ENCODE data around the gene CRLF1. TPM values are rescaled to one million over a fixed set of nuclear protein-coding genes. Genes with fewer than 3 reads are reported as not detected.

The CRLF1 gene
- total RNA-seq, 8 experiments from 2014 or later = 1.5 to 18.3 (median 4.7) TPM

Other genes starting within 250 kb of the CRLF1 start
- gene GDF15, start 220.6 kb downstream of the CRLF1 start, total RNA-seq = 100 to 1,000 TPM in 2 of 8 experiments, 10 to 100 TPM in 6; 14.0 to 784 (median 60.0) TPM
- gene LRRC25, start 209.2 kb downstream of the CRLF1 start, total RNA-seq = 1 to 10 TPM in 2 of 8 experiments, under 1 TPM in 6; 0.14 to 2.1 (median 0.47) TPM
- 100 to 1,000 TPM in 1 of 8 experiments, 10 to 100 TPM in 7; 60.2 to 155 (median 70.1) TPM for gene SSBP4, start 187.4 kb downstream of the CRLF1 start, total RNA-seq
- 100 to 1,000 TPM in 3 of 8 experiments, 10 to 100 TPM in 4, 1 to 10 TPM in 1; 7.2 to 157 (median 86.2) TPM for gene ISYNA1, start 168.7 kb downstream of the CRLF1 start, total RNA-seq
- gene ELL, start 84.7 kb downstream of the CRLF1 start, total RNA-seq = 10 to 100 TPM in 2 of 8 experiments, 1 to 10 TPM in 6; 3.4 to 13.8 (median 6.2) TPM
- 100 to 1,000 TPM; 137 to 214 (median 153) TPM for gene FKBP8, start 63.2 kb downstream of the CRLF1 start, total RNA-seq
- gene KXD1, start 48.9 kb downstream of the CRLF1 start, total RNA-seq = 100 to 1,000 TPM in 1 of 8 experiments, 10 to 100 TPM in 7; 48.4 to 106 (median 68.1) TPM
- 1,000 to 10,000 TPM; 1,160 to 2,382 (median 1,457) TPM for gene UBA52, start 34.9 kb downstream of the CRLF1 start, total RNA-seq
- 10 to 100 TPM; 39.5 to 76.6 (median 53.9) TPM for gene REX1BD, start 18.0 kb downstream of the CRLF1 start, total RNA-seq
- 10 to 100 TPM in 5 of 8 experiments, 1 to 10 TPM in 1, under 1 TPM in 2; 0.41 to 67.6 (median 25.4) TPM for gene TMEM59L, start 6.1 kb upstream of the CRLF1 start, total RNA-seq
- gene KLHL26, start 30.2 kb upstream of the CRLF1 start, total RNA-seq = 1 to 10 TPM in 7 of 8 experiments, under 1 TPM in 1; 0.92 to 8.3 (median 5.6) TPM
- gene CRTC1, start 76.9 kb upstream of the CRLF1 start, total RNA-seq = 1 to 10 TPM; 2.0 to 8.8 (median 8.0) TPM
- 1 to 10 TPM in 1 of 8 experiments, under 1 TPM in 4, not detected in 3; 0.05 to 1.1 (median 0.29) TPM for gene COMP, start 184.5 kb upstream of the CRLF1 start, total RNA-seq
- gene UPF1, start 225.2 kb upstream of the CRLF1 start, total RNA-seq = 10 to 100 TPM; 19.0 to 61.6 (median 28.9) TPM

Measured in motor neuron (in vitro differentiated cells).